ENCODE measurements around the gene TNFAIP8L2.

The TNFAIP8L2 gene

DNA sequence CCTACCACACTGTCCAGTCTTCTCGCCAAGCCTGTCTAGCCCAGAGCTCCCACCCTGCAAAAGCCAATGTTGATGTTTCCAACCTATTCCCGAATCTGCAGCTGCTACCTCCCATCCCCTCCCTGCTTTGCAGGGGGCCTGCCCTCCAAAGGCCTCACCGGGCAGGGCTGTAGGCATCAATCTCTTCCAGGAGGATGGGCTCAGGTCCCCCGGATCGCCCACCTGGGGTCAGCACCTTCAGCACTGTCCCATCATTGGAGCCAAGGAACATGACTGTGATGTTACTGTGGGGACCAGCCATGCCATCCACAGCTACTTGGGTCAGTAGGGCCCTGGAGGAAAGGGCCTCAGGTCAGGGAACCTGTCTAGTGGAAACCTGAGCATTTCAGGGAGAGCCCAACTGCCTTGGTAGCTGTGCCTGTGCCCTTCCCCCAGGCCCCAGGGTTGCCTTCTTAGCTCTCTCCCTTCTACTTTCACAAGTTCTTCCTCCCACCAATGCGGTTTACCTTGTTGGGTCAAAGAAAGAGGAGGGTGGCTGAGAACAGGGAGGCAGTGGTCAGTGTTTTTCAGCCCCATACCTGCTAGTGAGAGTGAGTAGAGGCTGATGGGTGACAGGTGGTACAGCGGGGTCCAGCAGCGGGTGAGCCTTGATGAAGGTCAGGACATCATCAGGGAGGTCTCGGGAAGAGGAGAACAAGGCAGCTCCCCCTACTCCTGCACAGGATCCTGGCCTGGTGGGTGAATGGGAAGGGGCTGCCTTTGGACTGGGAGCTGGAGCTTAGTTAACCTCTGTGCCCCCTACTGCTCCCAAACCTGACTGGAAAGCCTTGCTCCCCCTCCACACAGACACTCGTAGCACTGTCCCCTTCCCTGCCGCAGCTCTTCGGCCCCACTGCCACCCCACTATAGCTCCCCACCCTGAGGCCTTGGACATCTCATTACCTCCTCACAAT is 20.7 kb upstream of the TNFAIP8L2 start:
- no peak overlapping the region for H3K4me3 ChIP-seq (ENCODE audit: control insufficient read depth, low read depth, low read length)
- DNase-seq (ENCODE audit: low read depth): no peak
- TF ChIP-seq, protein P1, sequence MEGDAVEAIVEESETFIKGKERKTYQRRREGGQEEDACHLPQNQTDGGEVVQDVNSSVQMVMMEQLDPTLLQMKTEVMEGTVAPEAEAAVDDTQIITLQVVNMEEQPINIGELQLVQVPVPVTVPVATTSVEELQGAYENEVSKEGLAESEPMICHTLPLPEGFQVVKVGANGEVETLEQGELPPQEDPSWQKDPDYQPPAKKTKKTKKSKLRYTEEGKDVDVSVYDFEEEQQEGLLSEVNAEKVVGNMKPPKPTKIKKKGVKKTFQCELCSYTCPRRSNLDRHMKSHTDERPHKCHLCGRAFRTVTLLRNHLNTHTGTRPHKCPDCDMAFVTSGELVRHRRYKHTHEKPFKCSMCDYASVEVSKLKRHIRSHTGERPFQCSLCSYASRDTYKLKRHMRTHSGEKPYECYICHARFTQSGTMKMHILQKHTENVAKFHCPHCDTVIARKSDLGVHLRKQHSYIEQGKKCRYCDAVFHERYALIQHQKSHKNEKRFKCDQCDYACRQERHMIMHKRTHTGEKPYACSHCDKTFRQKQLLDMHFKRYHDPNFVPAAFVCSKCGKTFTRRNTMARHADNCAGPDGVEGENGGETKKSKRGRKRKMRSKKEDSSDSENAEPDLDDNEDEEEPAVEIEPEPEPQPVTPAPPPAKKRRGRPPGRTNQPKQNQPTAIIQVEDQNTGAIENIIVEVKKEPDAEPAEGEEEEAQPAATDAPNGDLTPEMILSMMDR (conservative IDR thresholded peaks at IDR 0.05; ENCODE audit: control insufficient read depth, insufficient read depth, low read depth, low read length): no peak

DNA sequence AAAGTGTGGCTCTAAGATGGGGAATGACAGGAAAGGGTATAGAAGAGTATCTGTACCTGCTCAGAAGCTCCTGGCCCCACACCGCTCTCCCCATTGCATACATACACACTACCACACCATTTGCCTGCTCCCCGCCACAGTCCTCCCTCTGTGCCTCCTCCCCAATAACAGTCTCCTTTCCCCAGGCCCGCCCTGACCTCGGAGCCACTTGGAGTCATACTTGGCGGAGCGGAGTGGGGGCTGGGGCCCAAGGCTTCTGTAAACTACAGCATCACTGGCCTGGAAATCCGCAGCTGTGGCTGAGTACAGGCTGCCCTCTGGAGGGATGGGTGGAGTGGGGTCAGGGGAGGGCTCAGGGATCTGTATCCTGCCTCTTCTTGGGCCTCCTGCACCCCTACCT is 18.7 kb upstream of the TNFAIP8L2 start:
- no peak for DNase-seq (ENCODE audit: low read depth)

DNA sequence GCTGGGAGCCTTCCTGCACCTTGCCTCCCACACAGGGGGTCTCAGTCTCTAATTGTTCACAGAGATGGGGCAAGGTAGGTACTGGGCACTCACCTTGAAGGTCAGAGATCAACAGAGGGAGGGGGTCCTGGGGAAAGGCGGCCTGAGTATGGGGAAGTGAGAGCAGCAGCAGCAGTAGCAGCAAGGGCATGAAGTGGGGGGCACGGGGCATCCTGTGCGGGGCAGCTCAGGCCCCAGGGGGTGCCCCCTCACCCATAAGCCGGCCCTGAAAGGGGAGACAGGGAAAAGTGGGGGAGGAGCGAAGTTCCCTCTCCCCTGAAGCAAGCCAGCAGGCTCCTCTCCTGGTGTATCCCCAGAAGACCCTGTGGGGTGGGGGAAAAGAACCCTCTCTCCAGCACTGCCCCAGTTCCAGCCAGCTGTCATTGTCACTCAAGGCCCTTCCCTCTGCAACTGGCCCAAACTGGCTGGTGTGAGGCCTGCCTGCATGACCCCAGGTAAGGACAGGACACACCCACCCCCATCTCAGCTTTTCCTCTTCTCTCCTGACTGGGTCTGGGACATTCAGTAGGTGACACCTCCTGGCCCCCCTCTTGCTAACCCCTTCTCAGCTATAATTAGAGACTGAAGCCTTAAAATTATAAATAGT is 13.9 kb upstream of the TNFAIP8L2 start:
- TF ChIP-seq, protein P1 (conservative IDR thresholded peaks at IDR 0.05; ENCODE audit: control insufficient read depth, insufficient read depth, low read depth, low read length): no peak
- no peak overlapping the region for H3K4me3 ChIP-seq (ENCODE audit: control insufficient read depth, low read depth, low read length)
- no peak for DNase-seq (ENCODE audit: low read depth)

More for the DNA sequence above, 18.7 kb upstream of the TNFAIP8L2 start:
- TF ChIP-seq, protein P1 (conservative IDR thresholded peaks at IDR 0.05; ENCODE audit: control insufficient read depth, insufficient read depth, low read depth, low read length): no peak
- no peak overlapping the region for H3K4me3 ChIP-seq (ENCODE audit: control insufficient read depth, low read depth, low read length)

DNA sequence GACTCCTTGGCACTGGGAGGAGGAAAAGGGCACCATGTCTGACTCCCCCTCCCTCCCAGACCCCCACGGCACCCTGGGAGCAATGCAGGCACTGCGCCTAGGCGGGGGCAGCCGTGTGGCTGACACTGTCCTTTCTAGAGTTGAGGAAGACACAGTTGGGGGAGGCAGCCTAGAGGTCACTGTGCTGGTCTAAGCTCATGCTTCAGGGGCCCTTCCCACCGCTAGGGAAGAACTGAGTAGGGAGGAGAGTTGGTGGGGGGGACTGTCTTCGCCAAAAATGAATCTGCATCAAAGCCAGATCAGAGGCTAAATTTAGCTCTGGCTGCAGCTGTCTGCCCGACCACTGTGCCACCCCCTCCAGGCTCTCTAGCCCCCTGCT is 13.4 kb upstream of the TNFAIP8L2 start:
- no peak overlapping the region for H3K4me3 ChIP-seq (ENCODE audit: control insufficient read depth, low read depth, low read length)
- DNase-seq (ENCODE audit: low read depth): no peak
- TF ChIP-seq, protein P1 (conservative IDR thresholded peaks at IDR 0.05; ENCODE audit: control insufficient read depth, insufficient read depth, low read depth, low read length): no peak

DNA sequence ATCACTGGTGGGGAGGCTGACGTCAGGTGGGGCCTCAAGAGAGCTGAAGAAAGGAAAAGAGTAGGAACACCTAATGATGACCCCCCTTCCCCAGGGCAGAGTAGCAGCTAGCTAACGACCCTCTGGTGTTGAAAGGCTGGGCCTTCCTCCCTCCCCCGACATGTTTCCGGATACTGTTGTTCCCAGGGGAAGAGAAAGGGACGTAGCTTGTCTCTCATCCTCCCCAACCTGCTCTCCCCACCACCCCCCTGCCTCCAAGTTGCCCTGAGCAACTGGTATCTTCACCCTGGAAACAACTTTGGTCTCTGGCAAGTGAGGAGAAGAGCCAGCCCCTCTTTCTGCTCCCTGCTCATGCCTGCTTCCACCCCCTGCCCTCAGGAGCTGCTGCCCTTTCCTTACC is 12.5 kb upstream of the TNFAIP8L2 start:
- TF ChIP-seq, protein P1 (conservative IDR thresholded peaks at IDR 0.05; ENCODE audit: control insufficient read depth, insufficient read depth, low read depth, low read length): no peak
- H3K4me3 ChIP-seq (ENCODE audit: control insufficient read depth, low read depth, low read length): no peak overlapping the region
- no peak for DNase-seq (ENCODE audit: low read depth)

DNA sequence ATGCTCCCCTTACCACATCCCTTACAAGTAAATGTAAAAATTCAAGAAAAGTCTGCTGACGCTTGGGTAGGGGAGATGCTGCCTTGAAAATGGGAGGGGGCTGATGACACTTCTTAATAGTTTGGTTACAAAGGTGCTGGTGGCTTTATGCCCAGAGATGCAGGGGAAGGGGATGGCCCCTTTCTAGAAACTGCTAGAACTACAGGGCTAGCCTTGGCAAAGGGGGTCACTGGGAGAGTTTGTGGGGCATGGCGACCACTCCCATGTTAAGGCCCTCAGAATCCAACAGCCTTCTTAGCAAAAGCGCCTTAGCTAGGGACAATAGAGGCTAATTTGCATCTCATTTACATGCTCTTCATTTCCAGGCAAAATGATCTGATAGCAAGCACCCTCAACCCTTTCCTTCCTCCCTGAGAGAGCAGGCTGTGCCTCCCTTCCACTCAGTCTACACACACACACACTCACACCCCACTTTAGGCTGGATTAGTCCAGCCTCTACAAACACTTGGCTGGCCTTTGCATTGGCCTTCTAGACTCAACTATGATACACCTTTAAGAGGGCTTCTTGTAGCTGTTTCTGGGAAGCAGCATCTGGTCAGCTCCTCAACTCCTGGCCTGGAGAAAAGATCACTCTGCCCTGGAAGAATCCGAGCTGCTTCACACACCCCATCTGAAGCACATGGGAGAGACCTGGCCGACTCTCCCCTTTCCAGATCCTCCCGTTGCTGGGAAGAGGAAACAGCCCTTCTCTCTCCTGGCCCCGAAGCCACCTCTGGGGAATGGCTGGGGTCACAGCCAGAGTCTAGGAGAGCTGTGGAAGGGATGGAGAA is 11.8 kb upstream of the TNFAIP8L2 start:
- H3K4me3 ChIP-seq (ENCODE audit: control insufficient read depth, low read depth, low read length): no peak overlapping the region
- TF ChIP-seq, protein P1 (conservative IDR thresholded peaks at IDR 0.05; ENCODE audit: control insufficient read depth, insufficient read depth, low read depth, low read length): no peak
- no peak for DNase-seq (ENCODE audit: low read depth)

Measured in fibroblast of mammary gland (primary cell).